Measurements from ENCODE around the gene RRP36. TPM values are rescaled to one million over a fixed set of nuclear protein-coding genes. Genes with fewer than 3 reads are reported as not detected.
A peak's percentile ranks its signal among the peaks of the same experiment; 100 is the strongest.

RRP36 gene
- total RNA-seq, 6 experiments from 2014 or later: 21.8 to 45.0 (median 23.3) TPM

- peaks cover 0 to 39% (median 10%) of the 10 kb centered on the region in 4 donors for H3K36me3 ChIP-seq
- no peak overlapping the region for H3K27ac ChIP-seq
- intact Hi-C loops (cut with DNase I): no loop called here
- no peak for TF ChIP-seq POLR2A (IDR thresholded peaks at IDR 0.05)
- H3K9me3 ChIP-seq: no peaks in the 10 kb centered on the region
- ATAC-seq (no peak), DNase-seq (no peak)
- H3K4me1 ChIP-seq: peaks cover 0 to 11% (median 0%) of the 10 kb centered on the region in 4 donors
- H3K27me3 ChIP-seq: no peaks in the 10 kb centered on the region
- no peak overlapping the region for H3K4me3 ChIP-seq
- WGBS (ENCODE audit: insufficient coverage, low coverage, low lambda C conversion rate, missing lambda C conversion rate): 67% methylated on average over 1 of the region's 2 CpGs
These were observed 12.2 kb downstream of the RRP36 start for GRCh38 chr6:43033496-43034189.

GRCh38 chr6:43034190-43034525 lies 12.7 kb downstream of the RRP36 start:
- TF ChIP-seq POLR2A (IDR thresholded peaks at IDR 0.05) (no peak), CTCF (IDR thresholded peaks at IDR 0.05) (no peak)
- WGBS (ENCODE audit: insufficient coverage, low coverage, low lambda C conversion rate, missing lambda C conversion rate): 67% methylated on average over 1 of the region's 2 CpGs
- Histone ChIP-seq H3K36me3 (peaks cover 0 to 35% (median 8%) of the 10 kb centered on the region in 4 donors), H3K9me3 (no peaks in the 10 kb centered on the region), H3K4me1 (peaks cover 0 to 11% (median 0%) of the 10 kb centered on the region in 4 donors), H3K27ac (no peak overlapping the region), H3K27me3 (no peaks in the 10 kb centered on the region), H3K4me3 (no peak overlapping the region)
- no peak for ATAC-seq
- DNase-seq: no peak
- intact Hi-C loops (cut with DNase I): no loop called here

GRCh38 chr6:43035495-43036194 lies 14.2 kb downstream of the RRP36 start:
- Histone ChIP-seq H3K4me3 (no peak overlapping the region), H3K27me3 (no peaks in the 10 kb centered on the region), H3K36me3 (peaks cover 0 to 20% (median 5%) of the 10 kb centered on the region in 4 donors), H3K4me1 (peaks cover 0 to 11% (median 0%) of the 10 kb centered on the region in 4 donors), H3K27ac (no peak overlapping the region), H3K9me3 (no peaks in the 10 kb centered on the region)
- intact Hi-C loops (cut with DNase I): no loop called here
- TF ChIP-seq POLR2A (IDR thresholded peaks at IDR 0.05): no peak
- no peak for TF ChIP-seq CTCF (IDR thresholded peaks at IDR 0.05)
- WGBS (ENCODE audit: insufficient coverage, low coverage, low lambda C conversion rate, missing lambda C conversion rate): 27% methylated on average over 2 of the region's 4 CpGs
- ATAC-seq: peak; percentile 43 to 95 (median 74)
- DNase-seq: peak in 1 of 3 donors; percentile 77

GRCh38 chr6:43036712-43037111 lies 15.3 kb downstream of the RRP36 start:
- peaks cover 0 to 11% (median 0%) of the 10 kb centered on the region in 4 donors for H3K4me1 ChIP-seq
- ATAC-seq: no peak
- no peak overlapping the region for H3K4me3 ChIP-seq
- no peaks in the 10 kb centered on the region for H3K27me3 ChIP-seq
- WGBS (ENCODE audit: insufficient coverage, low coverage, low lambda C conversion rate, missing lambda C conversion rate): 90% methylated on average over 8 of the region's 9 CpGs
- TF ChIP-seq POLR2A (IDR thresholded peaks at IDR 0.05) (no peak), CTCF (IDR thresholded peaks at IDR 0.05) (no peak)
- no peaks in the 10 kb centered on the region for H3K9me3 ChIP-seq
- intact Hi-C loops (cut with DNase I): no loop called here
- DNase-seq: no peak
- peaks cover 0 to 19% (median 7%) of the 10 kb centered on the region in 4 donors for H3K36me3 ChIP-seq
- no peak overlapping the region for H3K27ac ChIP-seq

GRCh38 chr6:43037197-43037596 lies 15.8 kb downstream of the RRP36 start:
- no peaks in the 10 kb centered on the region for H3K9me3 ChIP-seq
- peaks cover 0 to 11% (median 0%) of the 10 kb centered on the region in 4 donors for H3K4me1 ChIP-seq
- DNase-seq (no peak), ATAC-seq (no peak)
- no peak for TF ChIP-seq CTCF (IDR thresholded peaks at IDR 0.05)
- WGBS (ENCODE audit: insufficient coverage, low coverage, low lambda C conversion rate, missing lambda C conversion rate): 100% methylated on average over 1 of the region's 5 CpGs
- intact Hi-C loops (cut with DNase I): no loop called here
- H3K4me3 ChIP-seq: no peak overlapping the region
- H3K27me3 ChIP-seq: no peaks in the 10 kb centered on the region
- H3K27ac ChIP-seq: no peak overlapping the region
- peaks cover 0 to 19% (median 7%) of the 10 kb centered on the region in 4 donors for H3K36me3 ChIP-seq

All from right lobe of liver (tissue), 6 donors.